Activated gamma-delta T cell treated with anti-CD3 and anti-CD28 coated beads, Interleukin-2, amount 50 U/mL, for 16 hours (primary cell): ENCODE measurements around the gene GAGE13.
"Not testable (repeated sequence)": the region's sequence is repeated elsewhere in the genome, so short reads cannot be mapped to it uniquely, and the experiment has no call there.

Source experiments
- DNase-seq: peaks from one replicate; pipeline ENCODE4 v3.0.0-alpha.2; 2020; ENCODE audit warnings: low read depth

GAGE13 gene

GRCh38 chrX:49331841-49332240, 459 bp downstream of the GAGE13 start:
- DNase-seq, result not testable (repeated sequence)

DNA sequence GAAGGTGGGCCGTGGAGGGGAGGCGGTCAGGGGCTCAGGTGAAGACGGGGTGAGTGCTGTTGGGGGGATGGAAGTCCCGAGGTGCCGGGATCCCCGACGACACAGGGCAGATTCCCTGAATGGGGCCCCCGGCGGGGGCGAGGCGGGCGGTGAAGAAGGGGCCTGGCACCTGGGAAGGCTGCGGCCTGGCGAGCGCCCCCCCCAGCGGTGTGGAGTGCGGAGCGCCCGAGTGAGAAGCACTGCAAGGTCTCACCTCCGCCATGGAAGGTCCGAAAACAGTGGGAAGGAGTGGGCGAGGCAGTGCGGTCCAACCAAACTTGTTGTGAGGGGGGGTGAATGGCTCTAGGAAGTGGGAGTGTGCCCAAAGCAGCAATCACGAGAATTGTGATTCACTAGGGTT, 10.1 kb downstream of the GAGE13 start:
- DNase-seq, result not testable (repeated sequence)

GRCh38 chrX:49344496-49345175, 13.3 kb downstream of the GAGE13 start:
- DNase-seq, result not testable (repeated sequence)

- DNase-seq, result not testable (repeated sequence)
Measured at GRCh38 chrX:49345402-49345801, 14.0 kb downstream of the GAGE13 start.

DNA sequence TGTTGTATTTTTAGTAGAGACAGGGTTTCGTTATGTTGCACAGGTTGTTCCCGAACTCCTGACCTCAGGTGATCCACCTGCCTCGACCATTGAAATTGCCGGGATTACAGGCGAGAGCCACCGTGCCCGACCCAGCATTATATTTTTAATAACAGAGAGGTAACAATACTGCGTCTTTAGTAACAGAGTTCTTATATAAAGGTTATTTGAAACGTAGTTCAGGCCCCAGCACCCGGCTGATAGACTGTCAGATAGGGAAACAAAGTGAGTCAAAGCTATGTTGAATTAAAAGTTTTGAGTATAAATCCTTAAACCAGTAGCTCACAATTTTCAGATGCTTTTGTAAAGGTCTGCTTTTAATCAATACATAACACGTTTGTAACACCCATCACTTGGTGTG, 14.8 kb downstream of the GAGE13 start:
- DNase-seq, result not testable (repeated sequence)
